HepG2 (cell line): ENCODE data around the gene MLLT10. TPM values are rescaled to one million over a fixed set of nuclear protein-coding genes. Genes with fewer than 3 reads are reported as not detected.

Experiments
- AGO2 ChIP-seq: fragments of 200-400 bp; formaldehyde crosslinking; optimal IDR thresholded peaks from 2 replicates; pipeline ENCODE3; 2017; ENCODE audit warnings: mild to moderate bottlenecking, low read depth, low read length, moderate library complexity
- ATAD3A ChIP-seq: sonication (generic); formaldehyde crosslinking; IDR thresholded peaks from 2 replicates; pipeline ENCODE4 v1.4.0; 2020; ENCODE audit warnings: missing genetic modification reagents
- ATF5 ChIP-seq: sonication (generic); formaldehyde crosslinking; IDR thresholded peaks from 2 replicates; pipeline ENCODE4 v1.4.0; 2020; ENCODE audit warnings: mild to moderate bottlenecking, low read depth, missing genetic modification reagents
- CBFB ChIP-seq: sonication (generic); formaldehyde crosslinking; IDR thresholded peaks from 2 replicates; pipeline ENCODE4 v1.4.0; 2020; ENCODE audit warnings: missing genetic modification reagents
- HNRNPL ChIP-seq: fragments of 200-400 bp; formaldehyde crosslinking; IDR thresholded peaks from 2 replicates; pipeline ENCODE4 v1.6.1; 2017; ENCODE audit warnings: mild to moderate bottlenecking, low read depth, low read length
- LRRFIP1 ChIP-seq: sonication (generic); formaldehyde crosslinking; conservative IDR thresholded peaks from 2 replicates; pipeline ENCODE4 v1.4.0; 2020; ENCODE audit warnings: missing genetic modification reagents
- MATR3 ChIP-seq: sonication (generic); formaldehyde crosslinking; IDR thresholded peaks from 2 replicates; pipeline ENCODE4 v1.4.0; 2020; ENCODE audit warnings: missing genetic modification reagents
- NFE2L1 ChIP-seq: sonication (generic); formaldehyde crosslinking; IDR thresholded peaks from 2 replicates; pipeline ENCODE4 v1.4.0; 2020; ENCODE audit warnings: missing genetic modification reagents, mild to moderate bottlenecking, borderline replicate concordance
- REPIN1 ChIP-seq: sonication (generic); formaldehyde crosslinking; IDR thresholded peaks from 2 replicates; pipeline ENCODE4 v1.8.0; 2022; ENCODE audit warnings: missing genetic modification reagents, low read depth, mild to moderate bottlenecking, borderline replicate concordance
- SOX13 ChIP-seq, 3 experiments: fragments of 450-650 bp in 1 of 3; sonication (generic) in 1 of 3; formaldehyde crosslinking in 1 of 3; IDR thresholded peaks in 2 of 3; conservative IDR thresholded peaks in 1 of 3; 2 replicates each; pipeline versions ENCODE4 v1.5.0 to v1.6.1; 2016 to 2020; ENCODE audit warnings: antibody characterized with exemption in 1 of 3, mild to moderate bottlenecking in 1 of 3, missing compliant biosample characterization in 1 of 3, missing genetic modification reagents in 1 of 3, moderate library complexity in 1 of 3
- SP2 ChIP-seq: sonication (generic); formaldehyde crosslinking; IDR thresholded peaks from 2 replicates; pipeline ENCODE4 v1.5.1; 2020; ENCODE audit warnings: mild to moderate bottlenecking, missing genetic modification reagents
- ZMYM4 ChIP-seq: sonication (generic); formaldehyde crosslinking; IDR thresholded peaks from 2 replicates; pipeline ENCODE4 v1.8.1; 2023; ENCODE audit warnings: mild to moderate bottlenecking, missing genetic modification reagents
- ZNF230 ChIP-seq: sonication (generic); formaldehyde crosslinking; IDR thresholded peaks from 2 replicates; pipeline ENCODE4 v1.4.0; 2020; ENCODE audit warnings: mild to moderate bottlenecking, missing genetic modification reagents
- ZNF530 ChIP-seq: sonication (generic); formaldehyde crosslinking; IDR thresholded peaks from 2 replicates; pipeline ENCODE4 v1.5.0; 2020; ENCODE audit warnings: low read depth, mild to moderate bottlenecking, missing genetic modification reagents
- ZNF644 ChIP-seq: IDR thresholded peaks from 2 replicates; pipeline ENCODE4 v1.6.1; 2016; ENCODE audit warnings: low read depth
- ZNF724P ChIP-seq: sonication (generic); formaldehyde crosslinking; IDR thresholded peaks from 2 replicates; pipeline ENCODE4 v1.8.0; 2022; ENCODE audit warnings: missing genetic modification reagents, borderline replicate concordance
- polyA plus RNA-seq, 8 experiments: library from polyadenylated mRNA; depleted of rRNA in 3 of 8; stranded (reverse) in 7 of 8; unstranded in 1 of 8; fragments of >200 nt; fragmentation: Illumina TruSeq in 4 of 8; extraction: Trizol in 4 of 8; gene quantifications; 2 replicates each; pipeline versions ENCODE4 v1.2.1 to v1.2.3, GENCODE V29; 2011 to 2016; ENCODE audit warnings: low read depth in 4 of 8, missing spikeins in 1 of 8, mixed read lengths in 1 of 8; ENCODE audit not compliant: insufficient read depth in 1 of 8
- total RNA-seq, 5 experiments: library from RNA; depleted of rRNA; stranded (reverse); fragments of >200 nt; fragmentation: Illumina TruSeq; extraction: Trizol; gene quantifications; 2 replicates each; pipeline ENCODE4 v1.2.3, GENCODE V29; 2016; ENCODE audit warnings: low read depth in 1 of 5
- TF ChIP-seq, protein P1 (sequence below), 2 experiments: sonication (generic) in 1 of 2; formaldehyde crosslinking in 1 of 2; IDR thresholded peaks; 2 replicates each; pipeline versions ENCODE4 v1.4.0 to v1.6.1; 2016 to 2020; ENCODE audit warnings: borderline replicate concordance in 1 of 2, low read depth in 1 of 2, mild to moderate bottlenecking in 1 of 2, missing genetic modification reagents in 1 of 2
- TF ChIP-seq, protein P2 (sequence below): sonication (generic); formaldehyde crosslinking; IDR thresholded peaks from 2 replicates; pipeline ENCODE4 v1.5.0; 2020; ENCODE audit warnings: missing genetic modification reagents

MLLT10 gene
- total and polyA plus RNA-seq, 2 of the 13 experiments (the other 11 are each of a cell fraction or from before 2014, with no cell fraction given) = 51.3 to 84.1 TPM

DNA sequence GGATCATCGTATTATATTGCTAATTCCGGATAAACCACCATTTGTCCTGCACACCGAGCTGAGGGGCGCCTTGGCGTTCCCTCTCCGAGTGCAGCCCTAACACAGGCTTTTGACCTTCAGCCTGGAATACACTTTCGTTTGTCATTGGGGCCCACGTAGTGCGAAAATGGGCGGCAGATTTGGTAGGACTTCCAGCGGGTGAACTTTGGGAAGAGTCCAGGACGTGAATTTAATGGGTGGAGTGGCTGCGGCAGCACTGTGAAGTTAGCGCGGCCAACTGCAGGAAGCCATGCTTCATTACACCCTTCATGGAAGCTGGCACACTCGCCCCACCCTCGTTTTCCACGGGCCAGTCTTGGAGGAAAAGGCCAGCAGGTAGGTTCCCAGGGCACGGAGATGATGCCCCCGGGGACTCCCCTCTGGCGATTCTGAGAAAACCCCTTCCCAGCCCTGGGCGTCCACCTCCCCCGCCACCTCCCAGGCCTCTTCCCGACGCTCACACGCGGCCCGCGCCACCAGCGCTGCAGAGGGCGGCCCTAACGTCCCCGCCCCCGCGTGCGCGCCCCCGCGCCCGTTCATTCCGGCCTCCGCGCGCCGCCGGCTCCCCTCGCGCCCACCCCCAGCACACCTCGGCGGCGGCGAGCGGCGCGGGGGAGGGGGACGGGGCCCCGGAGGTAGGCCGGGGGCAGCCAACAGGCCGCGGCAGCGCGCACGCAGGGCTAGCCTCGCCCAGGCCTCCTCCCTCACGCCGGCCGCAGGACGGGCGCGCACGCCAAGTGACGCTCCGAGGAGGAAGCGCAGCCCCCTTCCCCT is at the start of gene MLLT10 (continued):
- TF ChIP-seq, protein P1, sequence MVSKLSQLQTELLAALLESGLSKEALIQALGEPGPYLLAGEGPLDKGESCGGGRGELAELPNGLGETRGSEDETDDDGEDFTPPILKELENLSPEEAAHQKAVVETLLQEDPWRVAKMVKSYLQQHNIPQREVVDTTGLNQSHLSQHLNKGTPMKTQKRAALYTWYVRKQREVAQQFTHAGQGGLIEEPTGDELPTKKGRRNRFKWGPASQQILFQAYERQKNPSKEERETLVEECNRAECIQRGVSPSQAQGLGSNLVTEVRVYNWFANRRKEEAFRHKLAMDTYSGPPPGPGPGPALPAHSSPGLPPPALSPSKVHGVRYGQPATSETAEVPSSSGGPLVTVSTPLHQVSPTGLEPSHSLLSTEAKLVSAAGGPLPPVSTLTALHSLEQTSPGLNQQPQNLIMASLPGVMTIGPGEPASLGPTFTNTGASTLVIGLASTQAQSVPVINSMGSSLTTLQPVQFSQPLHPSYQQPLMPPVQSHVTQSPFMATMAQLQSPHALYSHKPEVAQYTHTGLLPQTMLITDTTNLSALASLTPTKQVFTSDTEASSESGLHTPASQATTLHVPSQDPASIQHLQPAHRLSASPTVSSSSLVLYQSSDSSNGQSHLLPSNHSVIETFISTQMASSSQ (IDR thresholded peaks at IDR 0.05; ENCODE audit: low read depth) = peak; percentile 16; the same call in 1 of the 2 replicates
- TF ChIP-seq, protein P1 (CRISPR knock-in tag; IDR thresholded peaks at IDR 0.05; ENCODE audit: borderline replicate concordance) = peak; percentile 66; the same call in 1 of the 2 replicates
- TF ChIP-seq ATAD3A (no peak), REPIN1 (CRISPR knock-in tag) (peak; percentile 73), AGO2 (peak; percentile 92), ZNF644 (CRISPR knock-in tag) (no peak), SOX13 (IDR thresholded peaks at IDR 0.05) (no peak; the same call in 1 of the 2 replicates), SOX13 (CRISPR knock-in tag; conservative IDR thresholded peaks at IDR 0.05 in 1 of 2, IDR thresholded peaks at IDR 0.05 in 1 of 2) (peak in 1 of 2 experiments; percentile 51; a peak in 2 of 4 replicates), ZMYM4 (CRISPR knock-in tag) (peak; percentile 66), ATF5 (peak; percentile 84; the same call in 1 of the 2 replicates), NFE2L1 (CRISPR knock-in tag) (no peak), MATR3 (CRISPR knock-in tag) (no peak), ZNF724P (CRISPR knock-in tag) (no peak), SP2 (CRISPR knock-in tag) (no peak), LRRFIP1 (no peak), CBFB (CRISPR knock-in tag) (peak; percentile 35), ZNF230 (CRISPR knock-in tag) (peak; percentile 82; the same call in 1 of the 2 replicates), ZNF530 (CRISPR knock-in tag) (no peak), HNRNPL (peak; percentile 91)
- TF ChIP-seq, protein P2, sequence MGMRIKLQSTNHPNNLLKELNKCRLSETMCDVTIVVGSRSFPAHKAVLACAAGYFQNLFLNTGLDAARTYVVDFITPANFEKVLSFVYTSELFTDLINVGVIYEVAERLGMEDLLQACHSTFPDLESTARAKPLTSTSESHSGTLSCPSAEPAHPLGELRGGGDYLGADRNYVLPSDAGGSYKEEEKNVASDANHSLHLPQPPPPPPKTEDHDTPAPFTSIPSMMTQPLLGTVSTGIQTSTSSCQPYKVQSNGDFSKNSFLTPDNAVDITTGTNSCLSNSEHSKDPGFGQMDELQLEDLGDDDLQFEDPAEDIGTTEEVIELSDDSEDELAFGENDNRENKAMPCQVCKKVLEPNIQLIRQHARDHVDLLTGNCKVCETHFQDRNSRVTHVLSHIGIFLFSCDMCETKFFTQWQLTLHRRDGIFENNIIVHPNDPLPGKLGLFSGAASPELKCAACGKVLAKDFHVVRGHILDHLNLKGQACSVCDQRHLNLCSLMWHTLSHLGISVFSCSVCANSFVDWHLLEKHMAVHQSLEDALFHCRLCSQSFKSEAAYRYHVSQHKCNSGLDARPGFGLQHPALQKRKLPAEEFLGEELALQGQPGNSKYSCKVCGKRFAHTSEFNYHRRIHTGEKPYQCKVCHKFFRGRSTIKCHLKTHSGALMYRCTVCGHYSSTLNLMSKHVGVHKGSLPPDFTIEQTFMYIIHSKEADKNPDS = no peak
